AG04449 (cell line): ENCODE measurements around the gene DSTYK.

Experiments used
- CTCF ChIA-PET: fragments of 350-600 bp; formaldehyde crosslinking; extraction: SDS; loops from one replicate; lab custom pipeline; 2021; ENCODE audit warnings: antibody characterized with exemption; lab: Yijun Ruan, JAX
- POLR2A ChIA-PET: fragments of 400-600, 350-600 bp; formaldehyde crosslinking; extraction: SDS; loops from one replicate; lab custom pipeline; 2020; ENCODE audit warnings: antibody characterized with exemption, inconsistent platforms; lab: Yijun Ruan, JAX
- DNase-seq: peaks from one replicate; pipeline ENCODE4 v3.0.0-alpha.2; 2010; ENCODE audit warnings: low read depth, low spot score
- H3K4me3 ChIP-seq: 2 replicates; pipeline ENCODE4 v1.5.1; 2011; ENCODE audit warnings: low read depth, mild to moderate bottlenecking, control low read depth, low read length
- CTCF ChIP-seq: IDR thresholded peaks from one replicate; pipeline ENCODE4 v1.5.1; 2011; ENCODE audit warnings: mild to moderate bottlenecking, moderate library complexity, low read length, control low read depth, inconsistent platforms; ENCODE audit not compliant: insufficient read depth; ENCODE audit errors: missing control alignments

DSTYK gene

GRCh38 chr1:205248793-205249601, 37.5 kb upstream of the DSTYK start:
- H3K4me3 ChIP-seq = no peak overlapping the region
- ChIA-PET POLR2A (no interaction called here), CTCF (interaction anchor here (2.9 to 12.8 kb wide), 2 partner anchors 20 to 259 kb away, joined by 13 to 269 read pairs; no protein-coding TSS in a partner anchor)
- DNase-seq = no peak
- no peak for TF ChIP-seq CTCF

- H3K4me3 ChIP-seq = no peak overlapping the region
- POLR2A ChIA-PET = no interaction called here
- DNase-seq = no peak
Measured at GRCh38 chr1:205247130-205247921, 35.8 kb upstream of the DSTYK start.

GRCh38 chr1:205246351-205247119, 35.0 kb upstream of the DSTYK start:
- ChIA-PET CTCF (interaction anchor here (0.9 to 14.5 kb wide), 9 partner anchors 8 to 185 kb away, joined by 3 to 164 read pairs (median 4); partner anchors contain the start of gene TMCC2), POLR2A (no interaction called here)

More at GRCh38 chr1:205247130-205247921, 35.8 kb upstream of the DSTYK start:
- TF ChIP-seq CTCF = no peak
- CTCF ChIA-PET = interaction anchor here (0.9 to 14.5 kb wide), 8 partner anchors 8 to 186 kb away, joined by 3 to 164 read pairs (median 5); no protein-coding TSS in a partner anchor

DNA sequence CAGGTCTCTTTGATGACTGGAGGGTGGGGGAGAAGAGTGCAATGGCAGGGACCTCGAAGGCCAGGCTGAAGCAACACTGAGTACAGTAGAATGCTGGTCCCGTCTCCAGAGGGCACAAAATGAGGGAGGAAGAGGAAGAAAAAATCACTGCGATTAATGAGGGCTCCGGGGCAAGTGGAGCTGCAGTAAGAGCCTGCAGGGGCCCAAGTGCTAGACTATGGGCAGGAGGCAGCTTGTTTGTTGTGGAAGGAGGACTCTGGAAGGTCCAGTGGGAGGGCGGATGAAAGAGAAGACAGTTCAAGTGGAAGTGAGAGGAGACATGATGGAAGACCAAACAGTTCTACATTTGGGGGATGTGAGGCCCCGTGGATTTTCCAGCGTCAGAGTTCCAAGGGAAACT, 33.6 kb upstream of the DSTYK start:
- no peak for TF ChIP-seq CTCF
- no peak for DNase-seq
- no peak overlapping the region for H3K4me3 ChIP-seq
- ChIA-PET CTCF (interaction anchor here (0.6 to 14.5 kb wide), 7 partner anchors 10 to 270 kb away, joined by 3 to 164 read pairs (median 4); no protein-coding TSS in a partner anchor), POLR2A (no interaction called here)

More at GRCh38 chr1:205246351-205247119, 35.0 kb upstream of the DSTYK start:
- DNase-seq = no peak
- no peak for TF ChIP-seq CTCF
- no peak overlapping the region for H3K4me3 ChIP-seq

DNA sequence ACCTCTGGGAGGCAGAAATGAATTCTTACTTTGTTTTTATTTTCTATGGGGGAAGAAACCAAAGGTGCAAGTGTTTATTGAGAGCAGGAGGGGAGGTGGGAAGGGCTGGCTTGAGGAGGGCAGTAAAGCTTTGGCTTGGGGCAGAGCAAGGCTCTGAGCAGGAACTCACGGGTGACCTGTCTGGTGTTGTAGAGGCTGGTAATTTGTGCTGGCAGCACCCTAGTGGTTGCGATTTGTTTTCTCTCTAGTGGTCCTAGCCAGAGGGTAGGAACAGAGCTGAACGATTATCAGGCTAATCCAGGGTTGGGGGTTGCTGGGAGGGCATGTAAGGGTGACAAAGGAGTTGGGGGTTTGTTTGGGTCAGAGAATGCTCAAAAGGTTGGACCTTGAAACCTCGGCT, 32.9 kb upstream of the DSTYK start:
- no peak overlapping the region for H3K4me3 ChIP-seq
- CTCF ChIA-PET = interaction anchor here (1.0 to 14.5 kb wide), 6 partner anchors 11 to 269 kb away, joined by 3 to 164 read pairs (median 4); no protein-coding TSS in a partner anchor
- POLR2A ChIA-PET = interaction anchor here (0.6 kb wide), 1 partner anchor 17 kb away, joined by 3 read pairs; the partner anchor contains the start of gene TMCC2
- no peak for TF ChIP-seq CTCF
- DNase-seq = no peak
